Measurements from ENCODE around the gene SHANK3.
"Not testable (repeated sequence)": the region's sequence is repeated elsewhere in the genome, so short reads cannot be mapped to it uniquely, and the experiment has no call there.

SHANK3 gene

GRCh38 chr22:50654664-50655063 is 18.0 kb upstream of the SHANK3 start:
- not testable (repeated sequence) for DNase-seq

GRCh38 chr22:50656122-50657070 is 16.2 kb upstream of the SHANK3 start:
- DNase-seq, result no peak

- DNase-seq, result no peak
Observed at GRCh38 chr22:50657925-50658324, 14.7 kb upstream of the SHANK3 start.

DNA sequence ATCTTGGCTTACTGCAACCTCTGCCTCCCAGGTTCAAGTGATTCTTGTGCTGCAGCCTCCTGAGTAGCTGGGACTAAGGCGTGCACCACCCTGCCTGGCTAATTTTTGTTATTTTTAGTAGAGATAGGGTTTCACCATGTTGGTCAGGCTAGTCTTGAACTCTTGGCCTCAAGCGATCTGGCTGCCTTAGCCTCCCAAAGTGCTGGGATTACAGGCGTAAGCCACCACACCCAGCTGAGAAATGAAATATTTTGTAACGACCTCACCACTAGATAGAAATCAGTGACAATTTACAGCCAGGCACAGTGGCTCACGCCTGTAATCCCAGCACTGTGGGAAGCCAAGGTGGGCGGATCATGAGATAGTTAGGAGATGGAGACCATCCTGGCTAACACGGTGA is 12.9 kb upstream of the SHANK3 start:
- not testable (repeated sequence) for DNase-seq

DNA sequence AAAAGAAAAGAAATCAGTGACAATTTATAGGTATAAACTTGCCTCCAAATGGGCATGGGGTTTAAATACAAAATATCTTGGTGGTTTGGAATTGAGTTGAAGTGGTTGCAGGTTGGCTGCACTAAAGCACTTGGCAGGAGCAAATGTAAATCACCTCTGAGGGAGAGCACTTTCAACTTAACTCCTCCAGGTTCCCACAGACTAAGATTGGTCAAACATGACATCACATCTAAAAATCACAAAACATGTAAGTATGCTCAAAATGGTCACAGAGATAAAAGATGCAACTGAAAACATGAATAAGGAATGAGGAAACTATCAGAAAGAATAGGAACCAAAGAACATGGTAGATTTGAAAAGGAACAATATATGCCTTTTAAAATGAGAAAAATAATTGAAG is 12.3 kb upstream of the SHANK3 start:
- DNase-seq, result no peak

- no peak for DNase-seq
Observed at GRCh38 chr22:50665212-50665611, 7.4 kb upstream of the SHANK3 start.

GRCh38 chr22:50665738-50666137 is 6.9 kb upstream of the SHANK3 start:
- no peak for DNase-seq

GRCh38 chr22:50670513-50670912 is 2.1 kb upstream of the SHANK3 start:
- DNase-seq, result no peak

DNA sequence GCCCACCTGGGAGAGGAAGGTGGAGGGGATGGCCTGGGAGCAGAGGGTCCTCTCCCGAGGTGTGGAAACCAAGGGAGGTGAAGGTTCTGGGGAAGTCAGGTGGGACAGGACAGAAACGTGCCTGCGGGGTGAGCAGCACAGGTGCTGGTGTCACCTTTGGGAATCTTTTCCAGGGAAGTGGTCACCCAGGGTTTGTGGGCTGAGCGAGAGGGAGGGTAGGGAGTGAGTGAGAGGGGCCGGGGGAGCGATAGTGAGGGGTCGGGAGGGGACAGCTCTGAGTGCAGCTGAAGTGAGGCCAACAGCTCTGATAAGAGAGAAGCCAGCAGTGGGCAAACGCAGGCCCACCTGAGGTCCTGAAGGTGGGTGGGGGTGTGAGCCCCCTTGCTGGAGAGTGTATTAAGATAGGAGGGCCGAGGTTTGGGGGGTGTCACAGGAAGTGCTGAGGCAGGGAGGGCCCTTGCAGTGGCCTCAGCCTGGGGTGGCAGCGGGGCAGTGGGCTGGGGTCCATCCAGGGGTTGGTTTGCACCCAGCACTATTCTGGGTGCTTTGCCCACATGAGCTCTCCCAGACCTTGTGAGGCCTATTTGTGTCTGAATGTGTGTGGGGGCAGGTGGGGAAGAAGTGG is 1.6 kb upstream of the SHANK3 start:
- DNase-seq, result no peak

- no peak for DNase-seq
Observed at GRCh38 chr22:50671641-50672040, 982 bp upstream of the SHANK3 start.

DNA sequence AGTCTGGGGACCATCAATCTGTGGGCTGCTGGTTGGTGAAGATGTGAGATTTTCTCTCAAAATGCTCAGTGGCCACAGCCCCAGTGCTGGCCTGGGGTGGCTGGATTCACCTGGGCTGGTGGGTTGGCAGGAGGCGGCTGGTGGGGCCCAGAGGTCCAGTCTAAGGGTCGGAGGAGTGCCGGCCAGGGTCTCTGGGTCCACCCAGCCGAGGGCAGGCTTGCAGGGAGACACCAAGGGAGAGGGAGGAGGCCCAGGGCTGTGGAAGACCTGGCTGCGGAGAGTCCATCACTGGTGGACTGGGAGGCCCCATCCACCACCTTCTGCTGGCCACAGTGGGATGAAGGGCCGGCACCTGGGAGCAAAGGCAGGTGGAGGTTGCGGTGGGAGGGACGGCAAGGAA is 582 bp upstream of the SHANK3 start:
- DNase-seq, result no peak

DNA sequence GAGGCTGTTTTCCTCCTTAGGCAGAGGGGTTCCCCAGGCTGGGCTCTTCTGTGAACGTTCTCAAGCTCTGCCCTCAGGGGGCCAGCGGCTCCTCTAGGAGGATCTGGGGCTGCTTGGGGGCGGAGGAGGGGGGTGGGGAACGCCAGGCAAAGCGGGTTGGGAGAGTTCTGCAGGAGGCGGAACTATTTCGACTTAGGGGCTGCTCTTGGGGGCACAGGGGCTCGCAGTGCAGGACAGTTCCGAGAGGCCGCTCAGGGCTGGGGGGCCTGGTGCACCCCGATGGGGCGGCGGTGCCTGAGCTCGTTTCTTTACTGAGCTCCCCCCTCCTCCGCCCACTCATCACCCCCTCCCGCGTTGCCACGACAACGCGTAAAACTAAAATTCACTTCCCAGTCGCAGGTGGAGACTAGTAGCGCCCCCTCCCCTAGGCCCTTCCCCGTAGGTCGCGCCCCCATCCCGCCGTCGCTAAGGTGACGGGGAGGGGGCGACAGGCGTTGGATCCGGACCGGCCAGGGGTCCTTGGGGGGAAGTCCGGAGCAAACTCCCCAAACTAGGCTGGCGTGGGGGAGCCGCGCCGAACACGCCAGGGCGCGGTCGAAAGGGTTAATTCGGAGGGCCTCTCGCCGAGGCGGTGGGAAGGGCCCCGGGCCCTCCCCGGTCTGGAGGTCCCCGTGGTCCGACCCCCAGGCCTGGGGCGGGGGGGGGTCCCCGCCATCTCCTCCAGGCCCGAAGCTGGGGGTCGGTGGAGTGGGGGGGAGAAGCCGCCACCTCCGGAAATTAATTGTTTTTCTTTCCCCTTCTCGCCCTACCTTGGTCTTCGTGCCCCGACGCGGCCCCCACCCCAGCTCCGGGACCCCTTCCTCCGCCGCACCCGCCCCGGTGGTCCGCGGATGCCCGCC is 857 bp downstream of the SHANK3 start:
- DNase-seq, result no peak

GRCh38 chr22:50674130-50674500 is 1.5 kb downstream of the SHANK3 start:
- no peak for DNase-seq

DNA sequence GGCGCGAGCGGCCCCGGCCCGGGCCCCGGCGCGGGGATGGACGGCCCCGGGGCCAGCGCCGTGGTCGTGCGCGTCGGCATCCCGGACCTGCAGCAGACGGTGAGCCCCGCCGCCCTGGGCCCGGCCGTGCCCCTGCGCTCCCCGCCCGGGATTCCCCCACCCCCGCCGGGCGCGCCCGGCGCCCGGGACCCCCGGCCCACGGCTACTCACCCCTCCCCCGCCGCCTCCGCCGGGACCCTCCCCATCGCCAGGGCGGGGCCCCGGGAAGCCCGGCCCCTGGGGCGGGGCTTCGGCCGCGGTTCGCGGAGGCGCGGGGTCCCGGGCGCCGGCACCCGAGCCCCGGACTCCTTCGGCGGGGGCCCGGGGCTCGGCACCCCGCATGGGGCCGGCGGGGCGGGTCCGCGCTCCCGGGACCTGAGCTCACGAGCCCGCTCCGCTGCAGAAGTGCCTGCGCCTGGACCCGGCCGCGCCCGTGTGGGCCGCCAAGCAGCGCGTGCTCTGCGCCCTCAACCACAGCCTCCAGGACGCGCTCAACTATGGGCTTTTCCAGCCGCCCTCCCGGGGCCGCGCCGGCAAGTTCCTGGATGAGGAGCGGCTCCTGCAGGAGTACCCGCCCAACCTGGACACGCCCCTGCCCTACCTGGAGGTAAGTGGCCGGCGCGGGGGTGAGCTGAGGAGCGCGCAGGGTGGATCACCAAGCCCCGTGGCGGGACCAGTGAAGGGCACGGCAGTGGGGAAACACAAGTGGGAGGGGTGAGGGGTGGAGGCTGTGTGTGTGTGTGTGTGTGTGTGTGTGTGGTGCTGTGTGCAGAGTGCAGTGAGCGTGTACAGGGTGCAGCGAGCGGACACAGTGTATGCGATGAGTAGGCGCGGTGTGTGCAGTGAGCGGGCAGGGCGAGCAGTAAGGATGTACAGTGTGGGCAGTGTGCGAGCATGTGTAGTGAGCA is 2.3 kb downstream of the SHANK3 start:
- peak; percentile 21 for DNase-seq

GRCh38 chr22:50675553-50676179 is 3.0 kb downstream of the SHANK3 start:
- DNase-seq, result no peak

- no peak for DNase-seq
Observed at GRCh38 chr22:50676180-50676636, 3.6 kb downstream of the SHANK3 start.

- DNase-seq, result no peak
Observed at GRCh38 chr22:50676661-50677492, 4.3 kb downstream of the SHANK3 start.

DNA sequence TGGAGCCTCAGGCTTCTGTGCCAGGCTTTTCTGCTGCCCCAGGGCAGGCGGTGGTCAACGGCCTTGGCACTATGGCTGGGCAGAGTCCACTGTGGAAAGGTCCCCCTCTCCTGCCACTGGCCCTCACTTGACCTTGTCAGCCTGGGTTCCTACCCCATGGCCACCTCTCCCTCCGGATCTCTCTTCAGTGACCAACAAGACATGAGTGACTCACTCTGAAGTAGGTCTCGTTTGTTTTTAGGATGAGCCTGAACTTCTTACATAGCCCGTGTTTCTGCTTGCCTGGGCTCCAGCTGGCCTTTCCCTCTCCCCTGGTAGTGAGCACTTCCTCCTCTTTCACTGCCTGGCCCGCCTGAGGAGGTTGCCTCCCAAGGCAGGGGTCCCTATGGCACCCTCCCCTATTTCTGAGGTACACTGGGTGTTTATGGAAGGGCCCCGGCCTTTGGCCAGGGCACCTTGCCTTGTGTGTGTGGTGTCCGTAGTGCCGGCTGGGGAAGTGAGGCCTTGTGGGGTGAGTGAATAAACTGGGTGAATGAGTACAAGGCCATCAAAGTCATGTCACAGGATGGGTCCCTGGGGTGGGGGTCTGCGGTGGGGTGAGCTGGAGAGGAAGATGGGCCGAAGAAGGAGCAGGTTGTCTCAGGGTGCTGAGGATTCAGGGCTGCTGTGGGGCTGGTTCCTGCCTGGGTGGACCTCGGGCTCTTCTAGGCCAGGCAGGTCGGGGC is 5.0 kb downstream of the SHANK3 start:
- no peak for DNase-seq

DNA sequence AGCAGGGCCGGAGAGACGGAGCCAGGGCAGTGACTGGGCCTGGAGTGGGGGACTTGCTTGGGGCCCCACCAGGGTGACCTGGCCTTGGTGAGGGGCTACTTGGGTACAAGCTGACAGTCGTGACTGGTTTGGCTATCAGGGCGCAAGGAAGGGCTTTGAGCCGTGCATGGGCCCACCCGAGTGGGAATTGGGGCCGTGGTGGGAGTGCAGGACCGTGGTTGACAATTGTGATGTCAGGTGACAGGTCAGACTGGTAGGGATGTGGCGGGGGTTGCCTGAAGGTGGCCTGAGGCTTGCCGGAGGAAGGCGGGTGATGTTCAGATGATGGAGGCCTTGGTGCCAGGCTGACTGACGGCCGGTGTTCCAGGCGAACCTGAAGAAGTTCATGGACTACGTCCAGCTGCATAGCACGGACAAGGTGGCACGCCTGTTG is 5.6 kb downstream of the SHANK3 start:
- no peak for DNase-seq
